CD14-positive monocyte (primary cell): Measurements from ENCODE around the gene KLHL8. TPM values are rescaled to one million over a fixed set of nuclear protein-coding genes. Genes with fewer than 3 reads are reported as not detected.

ENCODE experiments used
- DNase-seq, 3 donors: peaks; one replicate each; pipeline ENCODE4 v3.0.0-alpha.2; 2011 to 2022
- H2AFZ ChIP-seq: 2 replicates; pipeline ENCODE4 v1.6.0; 2012; ENCODE audit warnings: mild to moderate bottlenecking, low read depth, low read length, inconsistent platforms; ENCODE audit not compliant: insufficient read depth, poor library complexity, severe bottlenecking
- H3K27ac ChIP-seq, 2 donors: 1 replicate in 1 of 2; 2 replicates in 1 of 2; pipeline ENCODE4 v1.5.1; 2012 to 2013; ENCODE audit warnings: low read length in 2 of 2, control low read depth in 1 of 2, inconsistent platforms in 1 of 2, low read depth in 1 of 2, mild to moderate bottlenecking in 1 of 2
- H3K27me3 ChIP-seq, 2 donors: one replicate each; pipeline versions ENCODE4 v1.6.0 to v1.6.1; 2011 to 2013; ENCODE audit warnings: low read length in 2 of 2; ENCODE audit not compliant: control insufficient read depth in 2 of 2, insufficient read depth in 2 of 2
- H3K36me3 ChIP-seq, 2 donors: replicated peaks in 1 of 2; 1 replicate in 1 of 2; 2 replicates in 1 of 2; pipeline versions ENCODE4 v1.5.1 to v1.6.1; 2012 to 2013; ENCODE audit warnings: low read length in 2 of 2, control low read depth in 1 of 2, inconsistent platforms in 1 of 2, mild to moderate bottlenecking in 1 of 2; ENCODE audit not compliant: insufficient read depth in 2 of 2, control insufficient read depth in 1 of 2
- H3K4me1 ChIP-seq, 2 donors: 1 replicate in 1 of 2; 2 replicates in 1 of 2; pipeline versions ENCODE4 v1.5.1 to v1.6.1; 2012 to 2013; ENCODE audit warnings: low read length in 2 of 2, control low read depth in 1 of 2, inconsistent platforms in 1 of 2, mild to moderate bottlenecking in 1 of 2, moderate library complexity in 1 of 2; ENCODE audit not compliant: insufficient read depth in 2 of 2, control insufficient read depth in 1 of 2
- H3K4me2 ChIP-seq: replicated peaks from 2 replicates; pipeline ENCODE3; 2012; ENCODE audit warnings: low read length, moderate library complexity, mild to moderate bottlenecking; ENCODE audit not compliant: poor library complexity, severe bottlenecking; ENCODE audit errors: extremely low read depth
- H3K4me3 ChIP-seq, 3 experiments: fragments of 200-600 bp in 1 of 3; sonication (generic) in 1 of 3; replicated peaks in 1 of 3; 1 replicate in 2 of 3; 2 replicates in 1 of 3; pipeline ENCODE4 v1.5.1; 2011 to 2013; ENCODE audit warnings: low read length in 3 of 3, mild to moderate bottlenecking in 3 of 3, control low read depth in 2 of 3, low read depth in 2 of 3, inconsistent platforms in 1 of 3, moderate library complexity in 1 of 3
- H3K79me2 ChIP-seq: 2 replicates; pipeline ENCODE4 v1.6.0; 2012; ENCODE audit warnings: mild to moderate bottlenecking, control low read depth, inconsistent platforms, low read length, moderate library complexity; ENCODE audit not compliant: insufficient read depth
- H3K9ac ChIP-seq: 2 replicates; pipeline ENCODE4 v1.6.0; 2017; ENCODE audit warnings: low read length, mild to moderate bottlenecking; ENCODE audit not compliant: insufficient read depth, poor library complexity, severe bottlenecking
- H3K9me3 ChIP-seq, 2 donors: replicated peaks in 1 of 2; 1 replicate in 1 of 2; 2 replicates in 1 of 2; pipeline versions ENCODE4 v1.5.1 to v1.6.1; 2012 to 2013; ENCODE audit warnings: low read length in 2 of 2, control low read depth in 1 of 2; ENCODE audit not compliant: control insufficient read depth in 1 of 2, insufficient read depth in 1 of 2
- H4K20me1 ChIP-seq: 2 replicates; pipeline ENCODE4 v1.6.0; 2012; ENCODE audit warnings: mild to moderate bottlenecking, low read length, control low read depth, moderate library complexity; ENCODE audit not compliant: insufficient read depth
- H3K27ac Mint-ChIP-seq, 7 donors: one replicate each; pipeline ENCODE4 v1.8.0; 2020; ENCODE audit warnings: mild to moderate bottlenecking in 7 of 7, mixed read lengths in 7 of 7, moderate library complexity in 6 of 7, inconsistent platforms in 2 of 7
- H3K27me3 Mint-ChIP-seq, 3 donors: one replicate each; pipeline ENCODE4 v1.8.0; 2021 to 2022; ENCODE audit warnings: low read depth in 3 of 3, mild to moderate bottlenecking in 3 of 3, mixed read lengths in 3 of 3, moderate library complexity in 3 of 3, inconsistent platforms in 1 of 3
- H3K36me3 Mint-ChIP-seq, 2 donors: one replicate each; pipeline ENCODE4 v1.8.0; 2020; ENCODE audit warnings: mixed read lengths in 2 of 2, inconsistent platforms in 1 of 2, mild to moderate bottlenecking in 1 of 2
- H3K4me1 Mint-ChIP-seq: one replicate; pipeline ENCODE4 v1.8.0; 2020; ENCODE audit warnings: mild to moderate bottlenecking, mixed read lengths
- H3K4me3 Mint-ChIP-seq, 2 donors: one replicate each; pipeline ENCODE4 v1.8.0; 2020; ENCODE audit warnings: mild to moderate bottlenecking in 2 of 2, mixed read lengths in 2 of 2, moderate library complexity in 1 of 2
- H3K9me3 Mint-ChIP-seq, 7 donors: one replicate each; pipeline ENCODE4 v1.8.0; 2020 to 2022; ENCODE audit warnings: mixed read lengths in 7 of 7, mild to moderate bottlenecking in 6 of 7, moderate library complexity in 6 of 7, inconsistent platforms in 2 of 7
- WGBS: methylation state at CpG from one replicate; pipeline ENCODE4 v1.1.5; 2013; ENCODE audit warnings: missing lambda C conversion rate; ENCODE audit not compliant: insufficient coverage; 5-methylcytosine and 5-hydroxymethylcytosine counted together
- intact Hi-C, 2 donors: fragments of 100-400 bp; cut with micrococcal nuclease; formaldehyde crosslinking; loops; one replicate each; pipeline versions ENCODE4 v1.15.0 to v1.15.1; 2023
- polyA plus RNA-seq, 3 donors: library from polyadenylated mRNA; depleted of rRNA in 1 of 3; unstranded in 2 of 3; stranded (reverse) in 1 of 3; fragments of 300-500 nt in 2 of 3; fragments of >200 nt in 1 of 3; fragmentation: Illumina TruSeq in 2 of 3; gene quantifications; 1 replicate in 2 of 3; 2 replicates in 1 of 3; pipeline ENCODE4 v1.2.3, GENCODE V29; 2012 to 2021
- TF ChIP-seq, protein P1 (sequence below): fragments of 200-600 bp; IDR thresholded peaks from one replicate; pipeline ENCODE4 v1.8.0; 2022; ENCODE audit warnings: antibody characterized with exemption, mild to moderate bottlenecking

KLHL8 gene
- polyA plus RNA-seq, 3 donors = 7.5 to 28.6 (median 23.7) TPM

DNA sequence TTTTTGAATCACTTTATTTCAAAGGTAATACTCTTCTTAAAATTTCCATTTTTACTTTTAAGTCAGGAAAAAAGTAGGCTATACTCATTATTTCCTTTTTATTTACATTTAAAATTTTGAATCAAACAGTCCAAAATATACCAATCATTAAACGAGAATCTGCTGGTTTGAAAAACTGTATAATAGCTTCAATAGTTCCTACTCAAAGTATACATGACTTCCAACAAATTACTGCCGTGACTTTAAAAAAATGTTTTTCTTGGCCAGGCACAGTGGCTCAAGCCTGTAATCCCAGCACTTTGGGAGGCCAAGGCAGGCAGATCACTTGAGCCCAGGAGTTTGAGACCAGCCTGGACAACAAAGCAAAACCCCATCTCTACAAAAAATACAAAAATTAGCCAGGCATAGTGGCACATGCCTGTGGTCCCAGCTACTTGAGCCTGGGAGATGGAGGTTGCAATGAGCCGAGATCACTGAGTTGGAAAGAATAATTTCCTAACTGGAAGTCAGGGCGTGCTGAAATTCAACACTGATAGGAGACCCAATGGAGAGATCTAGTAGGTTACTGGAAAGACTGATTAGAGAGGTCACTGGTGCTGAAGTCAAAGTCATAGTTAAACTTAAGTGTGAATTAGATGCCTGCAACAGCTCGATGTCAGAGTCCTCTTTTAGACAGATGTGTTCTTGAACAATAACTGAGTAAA, 9.0 kb downstream of the KLHL8 start:
- Histone ChIP-seq H3K4me1 (peaks cover 36 to 57% of the 10 kb centered on the region in 2 donors), H3K4me3 (no peak overlapping the region), H3K36me3 (peaks cover 0 to 15% of the 10 kb centered on the region in 2 donors), H3K9ac (no peak overlapping the region), H3K9me3 (no peaks in the 10 kb centered on the region), H3K4me2 (no peak overlapping the region), H3K79me2 (peaks cover 98% of the 10 kb centered on the region), H4K20me1 (peaks cover 6% of the 10 kb centered on the region), H3K27me3 (no peaks in the 10 kb centered on the region), H3K27ac (no peak overlapping the region), H2AFZ (no peak overlapping the region)
- H3K4me3 Mint-ChIP-seq = no peak overlapping the region
- TF ChIP-seq, protein P1, sequence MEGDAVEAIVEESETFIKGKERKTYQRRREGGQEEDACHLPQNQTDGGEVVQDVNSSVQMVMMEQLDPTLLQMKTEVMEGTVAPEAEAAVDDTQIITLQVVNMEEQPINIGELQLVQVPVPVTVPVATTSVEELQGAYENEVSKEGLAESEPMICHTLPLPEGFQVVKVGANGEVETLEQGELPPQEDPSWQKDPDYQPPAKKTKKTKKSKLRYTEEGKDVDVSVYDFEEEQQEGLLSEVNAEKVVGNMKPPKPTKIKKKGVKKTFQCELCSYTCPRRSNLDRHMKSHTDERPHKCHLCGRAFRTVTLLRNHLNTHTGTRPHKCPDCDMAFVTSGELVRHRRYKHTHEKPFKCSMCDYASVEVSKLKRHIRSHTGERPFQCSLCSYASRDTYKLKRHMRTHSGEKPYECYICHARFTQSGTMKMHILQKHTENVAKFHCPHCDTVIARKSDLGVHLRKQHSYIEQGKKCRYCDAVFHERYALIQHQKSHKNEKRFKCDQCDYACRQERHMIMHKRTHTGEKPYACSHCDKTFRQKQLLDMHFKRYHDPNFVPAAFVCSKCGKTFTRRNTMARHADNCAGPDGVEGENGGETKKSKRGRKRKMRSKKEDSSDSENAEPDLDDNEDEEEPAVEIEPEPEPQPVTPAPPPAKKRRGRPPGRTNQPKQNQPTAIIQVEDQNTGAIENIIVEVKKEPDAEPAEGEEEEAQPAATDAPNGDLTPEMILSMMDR = no peak
- no peak for DNase-seq
- intact Hi-C loops = no loop called here
- no peaks in the 10 kb centered on the region for H3K9me3 Mint-ChIP-seq
- H3K4me1 Mint-ChIP-seq = peaks cover 57% of the 10 kb centered on the region
- 87% methylated on average over 3 of the region's 5 CpGs for whole genome bisulfite sequencing
- no peaks in the 10 kb centered on the region for H3K27me3 Mint-ChIP-seq
- H3K27ac Mint-ChIP-seq = peak overlapping the region in 4 of 7 donors; percentile 42 to 83 (median 54)
- H3K36me3 Mint-ChIP-seq = peaks cover 13 to 19% of the 10 kb centered on the region in 2 donors

DNA sequence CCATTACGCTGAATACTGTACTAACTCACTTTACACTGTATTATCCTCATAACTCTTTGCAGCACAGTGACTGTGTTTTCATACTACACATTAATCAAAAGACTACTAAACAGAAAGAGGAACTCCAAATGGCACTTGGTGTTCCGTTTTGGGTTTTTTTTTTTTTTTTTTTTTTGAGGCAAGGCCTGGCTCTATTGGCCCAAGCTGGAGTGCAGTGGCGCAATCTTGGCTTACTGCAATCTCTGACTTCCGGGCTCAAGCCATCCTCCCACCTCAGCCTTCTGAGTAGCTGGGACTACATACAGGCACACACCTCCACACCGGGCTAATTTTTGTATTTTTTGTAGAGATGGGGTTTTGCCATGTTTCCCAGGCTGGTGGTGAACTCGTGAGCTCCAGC, 10.7 kb downstream of the KLHL8 start:
- peak overlapping the region; percentile 63 to 83 for H3K4me3 Mint-ChIP-seq
- peak; percentile 85 to 94 (median 92) for DNase-seq
- intact Hi-C loops = no loop called here
- Histone ChIP-seq H3K4me2 (peak overlapping the region; percentile 84), H2AFZ (peak overlapping the region; percentile 54), H3K79me2 (peaks cover 98% of the 10 kb centered on the region), H3K4me1 (peaks cover 34 to 49% of the 10 kb centered on the region in 2 donors), H3K9ac (peak overlapping the region; percentile 50), H3K27ac (peak overlapping the region; percentile 77 to 87), H3K4me3 (peak overlapping the region; percentile 44 to 81 (median 76)), H3K27me3 (no peaks in the 10 kb centered on the region), H4K20me1 (peaks cover 11% of the 10 kb centered on the region), H3K36me3 (peaks cover 0 to 15% of the 10 kb centered on the region in 2 donors), H3K9me3 (no peaks in the 10 kb centered on the region)
- H3K4me1 Mint-ChIP-seq = peaks cover 53% of the 10 kb centered on the region
- H3K27me3 Mint-ChIP-seq = no peaks in the 10 kb centered on the region
- H3K27ac Mint-ChIP-seq = peak overlapping the region; percentile 86 to 95 (median 92)
- peaks cover 13 to 24% of the 10 kb centered on the region in 2 donors for H3K36me3 Mint-ChIP-seq
- TF ChIP-seq, protein P1 = no peak
- no peaks in the 10 kb centered on the region for H3K9me3 Mint-ChIP-seq
- no CpG with 5 or more reads among the region's 6 CpGs for WGBS
